Measurements from ENCODE around the gene TATDN2. TPM values are rescaled to one million over a fixed set of nuclear protein-coding genes. Genes with fewer than 3 reads are reported as not detected.

Gene TATDN2
- total and polyA plus RNA-seq, 2 experiments from 2014 or later = 4.8 to 19.1 TPM

DNA sequence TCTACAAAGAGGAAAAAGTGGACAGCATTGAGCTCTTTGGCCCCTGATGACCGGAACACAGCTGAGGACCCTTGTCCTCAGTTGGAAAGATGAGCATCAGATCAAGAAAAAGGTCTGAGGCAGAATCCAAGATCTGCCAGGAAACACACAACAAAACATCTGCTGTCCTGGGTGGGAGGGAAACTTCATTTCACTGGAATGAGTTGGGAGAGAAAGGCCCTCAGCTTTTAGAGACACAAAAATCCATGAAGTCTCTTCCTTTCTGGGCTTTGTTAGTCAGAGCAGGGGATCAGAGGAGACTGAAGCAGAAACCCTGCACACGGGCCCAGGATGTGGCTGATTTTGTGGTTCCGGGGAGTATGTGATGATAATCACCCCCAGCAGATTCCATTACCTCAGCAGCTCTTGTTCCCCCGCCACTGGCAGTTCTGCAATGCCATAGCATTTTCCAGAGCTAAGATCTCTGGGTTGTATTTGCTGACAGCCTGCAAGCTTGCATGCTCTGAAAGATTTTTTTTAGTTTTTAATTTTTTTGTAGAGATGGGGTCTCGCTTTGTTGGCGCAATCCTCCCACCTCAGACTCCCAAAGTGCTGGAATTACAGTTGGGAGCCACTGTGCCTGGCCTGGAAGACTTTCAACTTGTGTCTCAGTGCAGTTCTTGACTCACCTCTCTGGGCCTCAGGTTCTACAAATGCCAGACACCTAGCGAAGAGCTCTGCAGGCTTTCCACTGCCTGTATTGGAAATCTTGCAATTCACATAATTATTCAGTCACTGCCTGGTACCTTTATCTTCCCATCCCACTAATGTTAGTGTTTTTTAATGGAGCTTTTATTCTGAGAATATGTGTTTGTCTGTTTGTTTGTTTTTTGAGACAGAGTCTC lies 5.8 kb upstream of the TATDN2 start:
- DNase-seq (ENCODE audit: low spot score) = no peak
- Histone ChIP-seq H4K20me1 (replicated peaks; ENCODE audit: insufficient read depth) (no peaks in the 10 kb centered on the region), H3K79me2 (replicated peaks; ENCODE audit: insufficient read depth) (no peaks in the 10 kb centered on the region), H2AFZ (no peak overlapping the region), H3K36me3 (ENCODE audit: insufficient read depth) (peaks cover 11% of the 10 kb centered on the region; the same call in 1 of the 2 replicates), H3K4me3 (no peak overlapping the region), H3K9me2 (ENCODE audit: insufficient read depth) (0 out of 2 replicates have a peak, but pooled peaks cover 3% of the 10 kb centered on the region), H3K4me2 (no peak overlapping the region), H3K4me1 (ENCODE audit: insufficient read depth) (0 out of 2 replicates have a peak, but pooled peaks cover 4% of the 10 kb centered on the region), H3F3A (replicated peaks; ENCODE audit: low read depth) (no peaks in the 10 kb centered on the region), H3K27me3 (ENCODE audit: insufficient read depth) (peaks cover 4% of the 10 kb centered on the region; the same call in 1 of the 2 replicates), H3K27ac (ENCODE audit: low read depth) (no peak overlapping the region)
- Mint-ChIP-seq H3K36me3 (ENCODE audit: low read depth) (peaks cover 29% of the 10 kb centered on the region), H3K27ac (no peak overlapping the region), H3K4me3 (no peak overlapping the region), H3K27me3 (ENCODE audit: insufficient read depth, low read depth, poor library complexity) (peaks cover 14% of the 10 kb centered on the region), H3K4me1 (peaks cover 5% of the 10 kb centered on the region; the same call in 2 of the 3 replicates), H3K9me3 (peaks cover 35% of the 10 kb centered on the region)
- no peak for TF ChIP-seq EZH2phosphoT487 (IDR thresholded peaks at IDR 0.05; ENCODE audit: unreplicated experiment)
- no peak for ATAC-seq

DNA sequence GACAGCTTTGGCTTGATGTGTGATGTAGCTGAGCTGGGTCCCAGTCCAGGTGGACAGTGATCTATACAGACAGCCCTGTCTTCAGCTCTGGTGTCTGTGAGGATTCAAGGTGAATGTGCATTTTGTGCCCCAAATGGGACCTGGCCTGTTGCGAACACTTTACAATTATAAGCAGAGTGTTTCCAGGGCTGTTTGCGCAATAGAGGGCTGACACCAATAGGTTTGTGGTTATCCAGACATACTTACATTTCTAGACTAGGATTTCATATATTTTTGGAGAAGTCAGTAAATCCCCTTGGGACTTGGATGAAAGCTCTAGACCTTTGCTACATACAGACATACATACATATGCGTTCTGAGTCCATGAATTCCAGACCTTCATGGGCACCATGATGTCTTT lies 4.2 kb upstream of the TATDN2 start:
- Histone ChIP-seq H3K36me3 (ENCODE audit: insufficient read depth) (peaks cover 11% of the 10 kb centered on the region; the same call in 1 of the 2 replicates), H3K4me3 (no peak overlapping the region), H4K20me1 (replicated peaks; ENCODE audit: insufficient read depth) (no peaks in the 10 kb centered on the region), H3K9me2 (ENCODE audit: insufficient read depth) (no peaks in the 10 kb centered on the region), H3K4me2 (no peak overlapping the region), H3K79me2 (replicated peaks; ENCODE audit: insufficient read depth) (no peaks in the 10 kb centered on the region), H3K4me1 (ENCODE audit: insufficient read depth) (no peaks in the 10 kb centered on the region), H3K27me3 (ENCODE audit: insufficient read depth) (peaks cover 8% of the 10 kb centered on the region; the same call in 1 of the 2 replicates), H3K27ac (ENCODE audit: low read depth) (no peak overlapping the region), H2AFZ (no peak overlapping the region), H3F3A (replicated peaks; ENCODE audit: low read depth) (0 out of 2 replicates have a peak, but pooled peaks cover 4% of the 10 kb centered on the region)
- H3K9me3 Mint-ChIP-seq = peaks cover 43% of the 10 kb centered on the region
- peaks cover 37% of the 10 kb centered on the region for H3K36me3 Mint-ChIP-seq (ENCODE audit: low read depth)
- H3K27ac Mint-ChIP-seq = no peak overlapping the region
- H3K27me3 Mint-ChIP-seq (ENCODE audit: insufficient read depth, low read depth, poor library complexity) = peaks cover 23% of the 10 kb centered on the region
- peaks cover 7% of the 10 kb centered on the region for H3K4me1 Mint-ChIP-seq
- no peak for ATAC-seq
- DNase-seq (ENCODE audit: low spot score) = no peak
- H3K4me3 Mint-ChIP-seq = no peak overlapping the region
- TF ChIP-seq, protein P1, sequence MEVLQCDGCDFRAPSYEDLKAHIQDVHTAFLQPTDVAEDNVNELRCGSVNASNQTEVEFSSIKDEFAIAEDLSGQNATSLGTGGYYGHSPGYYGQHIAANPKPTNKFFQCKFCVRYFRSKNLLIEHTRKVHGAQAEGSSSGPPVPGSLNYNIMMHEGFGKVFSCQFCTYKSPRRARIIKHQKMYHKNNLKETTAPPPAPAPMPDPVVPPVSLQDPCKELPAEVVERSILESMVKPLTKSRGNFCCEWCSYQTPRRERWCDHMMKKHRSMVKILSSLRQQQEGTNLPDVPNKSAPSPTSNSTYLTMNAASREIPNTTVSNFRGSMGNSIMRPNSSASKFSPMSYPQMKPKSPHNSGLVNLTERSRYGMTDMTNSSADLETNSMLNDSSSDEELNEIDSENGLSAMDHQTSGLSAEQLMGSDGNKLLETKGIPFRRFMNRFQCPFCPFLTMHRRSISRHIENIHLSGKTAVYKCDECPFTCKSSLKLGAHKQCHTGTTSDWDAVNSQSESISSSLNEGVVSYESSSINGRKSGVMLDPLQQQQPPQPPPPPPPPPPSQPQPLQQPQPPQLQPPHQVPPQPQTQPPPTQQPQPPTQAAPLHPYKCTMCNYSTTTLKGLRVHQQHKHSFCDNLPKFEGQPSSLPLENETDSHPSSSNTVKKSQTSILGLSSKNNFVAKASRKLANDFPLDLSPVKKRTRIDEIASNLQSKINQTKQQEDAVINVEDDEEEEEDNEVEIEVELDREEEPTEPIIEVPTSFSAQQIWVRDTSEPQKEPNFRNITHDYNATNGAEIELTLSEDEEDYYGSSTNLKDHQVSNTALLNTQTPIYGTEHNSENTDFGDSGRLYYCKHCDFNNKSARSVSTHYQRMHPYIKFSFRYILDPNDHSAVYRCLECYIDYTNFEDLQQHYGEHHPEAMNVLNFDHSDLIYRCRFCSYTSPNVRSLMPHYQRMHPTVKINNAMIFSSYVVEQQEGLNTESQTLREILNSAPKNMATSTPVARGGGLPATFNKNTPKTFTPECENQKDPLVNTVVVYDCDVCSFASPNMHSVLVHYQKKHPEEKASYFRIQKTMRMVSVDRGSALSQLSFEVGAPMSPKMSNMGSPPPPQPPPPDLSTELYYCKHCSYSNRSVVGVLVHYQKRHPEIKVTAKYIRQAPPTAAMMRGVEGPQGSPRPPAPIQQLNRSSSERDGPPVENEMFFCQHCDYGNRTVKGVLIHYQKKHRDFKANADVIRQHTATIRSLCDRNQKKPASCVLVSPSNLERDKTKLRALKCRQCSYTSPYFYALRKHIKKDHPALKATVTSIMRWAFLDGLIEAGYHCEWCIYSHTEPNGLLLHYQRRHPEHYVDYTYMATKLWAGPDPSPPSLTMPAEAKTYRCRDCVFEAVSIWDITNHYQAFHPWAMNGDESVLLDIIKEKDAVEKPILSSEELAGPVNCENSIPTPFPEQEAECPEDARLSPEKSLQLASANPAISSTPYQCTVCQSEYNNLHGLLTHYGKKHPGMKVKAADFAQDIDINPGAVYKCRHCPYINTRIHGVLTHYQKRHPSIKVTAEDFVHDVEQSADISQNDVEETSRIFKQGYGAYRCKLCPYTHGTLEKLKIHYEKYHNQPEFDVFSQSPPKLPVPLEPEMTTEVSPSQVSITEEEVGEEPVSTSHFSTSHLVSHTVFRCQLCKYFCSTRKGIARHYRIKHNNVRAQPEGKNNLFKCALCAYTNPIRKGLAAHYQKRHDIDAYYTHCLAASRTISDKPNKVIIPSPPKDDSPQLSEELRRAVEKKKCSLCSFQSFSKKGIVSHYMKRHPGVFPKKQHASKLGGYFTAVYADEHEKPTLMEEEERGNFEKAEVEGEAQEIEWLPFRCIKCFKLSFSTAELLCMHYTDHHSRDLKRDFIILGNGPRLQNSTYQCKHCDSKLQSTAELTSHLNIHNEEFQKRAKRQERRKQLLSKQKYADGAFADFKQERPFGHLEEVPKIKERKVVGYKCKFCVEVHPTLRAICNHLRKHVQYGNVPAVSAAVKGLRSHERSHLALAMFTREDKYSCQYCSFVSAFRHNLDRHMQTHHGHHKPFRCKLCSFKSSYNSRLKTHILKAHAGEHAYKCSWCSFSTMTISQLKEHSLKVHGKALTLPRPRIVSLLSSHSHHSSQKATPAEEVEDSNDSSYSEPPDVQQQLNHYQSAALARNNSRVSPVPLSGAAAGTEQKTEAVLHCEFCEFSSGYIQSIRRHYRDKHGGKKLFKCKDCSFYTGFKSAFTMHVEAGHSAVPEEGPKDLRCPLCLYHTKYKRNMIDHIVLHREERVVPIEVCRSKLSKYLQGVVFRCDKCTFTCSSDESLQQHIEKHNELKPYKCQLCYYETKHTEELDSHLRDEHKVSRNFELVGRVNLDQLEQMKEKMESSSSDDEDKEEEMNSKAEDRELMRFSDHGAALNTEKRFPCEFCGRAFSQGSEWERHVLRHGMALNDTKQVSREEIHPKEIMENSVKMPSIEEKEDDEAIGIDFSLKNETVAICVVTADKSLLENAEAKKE (CRISPR knock-in tag; IDR thresholded peaks at IDR 0.05) = no peak
- TF ChIP-seq ZNF114 (CRISPR knock-in tag; IDR thresholded peaks at IDR 0.05) (no peak), EZH2 (IDR thresholded peaks at IDR 0.05; ENCODE audit: low read depth, unreplicated experiment) (no peak), POLR2AphosphoS5 (IDR thresholded peaks at IDR 0.05; ENCODE audit: low read depth) (no peak), EZH2phosphoT487 (IDR thresholded peaks at IDR 0.05; ENCODE audit: unreplicated experiment) (no peak), JUNB (IDR thresholded peaks at IDR 0.05; ENCODE audit: unreplicated experiment) (no peak), CREB1 (CRISPR knock-in tag; IDR thresholded peaks at IDR 0.05; ENCODE audit: low read depth) (no peak), ZNF331 (CRISPR knock-in tag; IDR thresholded peaks at IDR 0.05; ENCODE audit: low read depth) (no peak)
- TF ChIP-seq, protein P2, sequence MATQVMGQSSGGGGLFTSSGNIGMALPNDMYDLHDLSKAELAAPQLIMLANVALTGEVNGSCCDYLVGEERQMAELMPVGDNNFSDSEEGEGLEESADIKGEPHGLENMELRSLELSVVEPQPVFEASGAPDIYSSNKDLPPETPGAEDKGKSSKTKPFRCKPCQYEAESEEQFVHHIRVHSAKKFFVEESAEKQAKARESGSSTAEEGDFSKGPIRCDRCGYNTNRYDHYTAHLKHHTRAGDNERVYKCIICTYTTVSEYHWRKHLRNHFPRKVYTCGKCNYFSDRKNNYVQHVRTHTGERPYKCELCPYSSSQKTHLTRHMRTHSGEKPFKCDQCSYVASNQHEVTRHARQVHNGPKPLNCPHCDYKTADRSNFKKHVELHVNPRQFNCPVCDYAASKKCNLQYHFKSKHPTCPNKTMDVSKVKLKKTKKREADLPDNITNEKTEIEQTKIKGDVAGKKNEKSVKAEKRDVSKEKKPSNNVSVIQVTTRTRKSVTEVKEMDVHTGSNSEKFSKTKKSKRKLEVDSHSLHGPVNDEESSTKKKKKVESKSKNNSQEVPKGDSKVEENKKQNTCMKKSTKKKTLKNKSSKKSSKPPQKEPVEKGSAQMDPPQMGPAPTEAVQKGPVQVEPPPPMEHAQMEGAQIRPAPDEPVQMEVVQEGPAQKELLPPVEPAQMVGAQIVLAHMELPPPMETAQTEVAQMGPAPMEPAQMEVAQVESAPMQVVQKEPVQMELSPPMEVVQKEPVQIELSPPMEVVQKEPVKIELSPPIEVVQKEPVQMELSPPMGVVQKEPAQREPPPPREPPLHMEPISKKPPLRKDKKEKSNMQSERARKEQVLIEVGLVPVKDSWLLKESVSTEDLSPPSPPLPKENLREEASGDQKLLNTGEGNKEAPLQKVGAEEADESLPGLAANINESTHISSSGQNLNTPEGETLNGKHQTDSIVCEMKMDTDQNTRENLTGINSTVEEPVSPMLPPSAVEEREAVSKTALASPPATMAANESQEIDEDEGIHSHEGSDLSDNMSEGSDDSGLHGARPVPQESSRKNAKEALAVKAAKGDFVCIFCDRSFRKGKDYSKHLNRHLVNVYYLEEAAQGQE (IDR thresholded peaks at IDR 0.05; ENCODE audit: unreplicated experiment) = no peak

All from GM23338 (cell line).